HCT116 (cell line): ENCODE measurements around the gene PKD2. TPM values are rescaled to one million over a fixed set of nuclear protein-coding genes. Genes with fewer than 3 reads are reported as not detected.

Source experiments
- ATAC-seq: fragments of 200-7000 bp; cut with Tn5 transposase; 2 replicates; pipeline ENCODE4 v1.9.1; 2020; ENCODE audit warnings: mild to moderate bottlenecking, moderate library complexity
- BruUV-seq: library from RNA; stranded (reverse); fragments of 400-500 nt; replicated peaks from 2 replicates; lab custom pipeline; 2021; lab: Mats Ljungman, UMichigan
- CTCF ChIA-PET: fragments of 300-600 bp; sonication (Branson Sonifier 250); formaldehyde crosslinking; loops from one replicate; lab custom pipeline; 2021; ENCODE audit warnings: antibody characterized with exemption; lab: Charles Lee
- POLR2A ChIA-PET: fragments of 300-600, 350-600 bp; sonication (Branson Sonifier 250); formaldehyde crosslinking; loops from one replicate; lab custom pipeline; 2021; ENCODE audit warnings: antibody characterized with exemption; lab: Charles Lee
- RAD21 ChIA-PET, 2 experiments: fragments of 300-600 bp; sonication (Branson Sonifier 250); formaldehyde crosslinking; loops; one replicate each; lab custom pipeline; 2023; ENCODE audit warnings: low total read pairs in 2 of 2; ENCODE audit not compliant: uncharacterized antibody in 2 of 2, unreplicated experiment in 2 of 2, low non-redundant PET in 1 of 2; lab: Charles Lee
- DNase-seq: peaks from one replicate; pipeline ENCODE4 v3.0.0-alpha.2; 2010; ENCODE audit warnings: low read depth, low spot score
- H2AFZ ChIP-seq: fragments of 200-600 bp; shearing (Covaris generic), sonication (generic); 2 replicates; pipeline ENCODE4 v1.6.1; 2017; ENCODE audit warnings: low read depth, mixed run types, mixed read lengths, antibody characterized with exemption, low read length; ENCODE audit not compliant: poor library complexity, severe bottlenecking
- H3K27ac ChIP-seq: 2 replicates; pipeline ENCODE4 v1.5.1; 2012; ENCODE audit warnings: low read depth, low read length
- H3K27me3 ChIP-seq: fragments of 200-600 bp; sonication (generic); 2 replicates; pipeline ENCODE4 v1.6.1; 2016; ENCODE audit warnings: mixed run types, low read length, mixed read lengths; ENCODE audit not compliant: insufficient read depth
- H3K36me3 ChIP-seq, 2 experiments: fragments of 200-500 bp in 1 of 2; fragments of 200-600 bp in 1 of 2; sonication (Bioruptor generic) in 1 of 2; sonication (generic) in 1 of 2; 2 replicates each; pipeline versions ENCODE4 v1.5.1 to v1.6.1; 2014 to 2016; ENCODE audit warnings: low read length in 2 of 2, inconsistent platforms in 1 of 2, mixed read lengths in 1 of 2, mixed run types in 1 of 2; ENCODE audit not compliant: insufficient read depth in 2 of 2, control insufficient read depth in 1 of 2
- H3K4me1 ChIP-seq, 2 experiments: fragments of 200-600 bp in 1 of 2; sonication (generic) in 1 of 2; 2 replicates each; pipeline versions ENCODE4 v1.5.1 to v1.6.1; 2012 to 2017; ENCODE audit warnings: low read length in 2 of 2, inconsistent platforms in 1 of 2, mild to moderate bottlenecking in 1 of 2, mixed read lengths in 1 of 2, mixed run types in 1 of 2, moderate library complexity in 1 of 2; ENCODE audit not compliant: insufficient read depth in 2 of 2, control insufficient read depth in 1 of 2
- H3K4me2 ChIP-seq: fragments of 200-600 bp; sonication (generic); 2 replicates; pipeline ENCODE4 v1.6.1; 2017; ENCODE audit warnings: mixed run types, low read length, mixed read lengths
- H3K4me3 ChIP-seq, 2 experiments: fragments of 200-600 bp in 1 of 2; sonication (generic) in 1 of 2; replicated peaks in 1 of 2; 2 replicates each; pipeline ENCODE4 v1.5.1; 2011 to 2016; ENCODE audit warnings: low read length in 2 of 2, control low read depth in 1 of 2, low read depth in 1 of 2, mild to moderate bottlenecking in 1 of 2, mixed read lengths in 1 of 2, mixed run types in 1 of 2
- H3K79me2 ChIP-seq: fragments of 200-600 bp; sonication (generic); 2 replicates; pipeline ENCODE4 v1.6.1; 2017; ENCODE audit warnings: mild to moderate bottlenecking, mixed run types, low read length, moderate library complexity, mixed read lengths; ENCODE audit not compliant: insufficient read depth
- H3K9ac ChIP-seq: fragments of 200-600 bp; sonication (generic); 2 replicates; pipeline ENCODE4 v1.6.1; 2016; ENCODE audit warnings: low read length, mixed read lengths
- H3K9me2 ChIP-seq: fragments of 200-600 bp; sonication (generic), shearing (Covaris generic); 2 replicates; pipeline ENCODE4 v1.6.1; 2017; ENCODE audit warnings: mixed run types, mild to moderate bottlenecking, moderate library complexity; ENCODE audit not compliant: insufficient read depth
- H3K9me3 ChIP-seq, 2 experiments: fragments of 200-500 bp in 1 of 2; fragments of 200-600 bp in 1 of 2; sonication (Bioruptor generic) in 1 of 2; sonication (generic) in 1 of 2; 2 replicates each; pipeline ENCODE4 v1.6.1; 2014 to 2017; ENCODE audit warnings: low read length in 2 of 2, mixed read lengths in 2 of 2, inconsistent platforms in 1 of 2, low read depth in 1 of 2, mild to moderate bottlenecking in 1 of 2, mixed run types in 1 of 2, moderate library complexity in 1 of 2; ENCODE audit not compliant: control insufficient read depth in 1 of 2, insufficient read depth in 1 of 2
- H4K20me1 ChIP-seq: fragments of 200-600 bp; sonication (generic), shearing (Covaris generic); 2 replicates; pipeline ENCODE4 v1.6.1; 2017; ENCODE audit warnings: mixed run types, mild to moderate bottlenecking, moderate library complexity; ENCODE audit not compliant: insufficient read depth
- CBX3 ChIP-seq: IDR thresholded peaks from 2 replicates; pipeline ENCODE4 v1.6.1; 2012; ENCODE audit warnings: low read depth
- CEBPB ChIP-seq: IDR thresholded peaks from 2 replicates; pipeline ENCODE4 v1.6.1; 2012; ENCODE audit warnings: low read depth
- EGR1 ChIP-seq: IDR thresholded peaks from 2 replicates; pipeline ENCODE4 v1.6.1; 2012; ENCODE audit warnings: low read depth
- EZH2phosphoT487 ChIP-seq: fragments of 200-600 bp; IDR thresholded peaks from 2 replicates; pipeline ENCODE4 v1.6.1; 2018; ENCODE audit warnings: antibody characterized with exemption, borderline replicate concordance
- FOSL1 ChIP-seq: IDR thresholded peaks from 2 replicates; pipeline ENCODE4 v1.6.1; 2012; ENCODE audit warnings: low read depth
- MAX ChIP-seq: IDR thresholded peaks from 2 replicates; pipeline ENCODE4 v1.6.1; 2012
- POLR2A ChIP-seq: IDR thresholded peaks from 2 replicates; pipeline ENCODE4 v1.7.0; 2011; ENCODE audit warnings: borderline replicate concordance; ENCODE audit not compliant: insufficient read depth, insufficient read length; ENCODE audit errors: extremely low read depth
- POLR2AphosphoS5 ChIP-seq: IDR thresholded peaks from 2 replicates; pipeline ENCODE4 v1.6.1; 2011; ENCODE audit warnings: mild to moderate bottlenecking, low read depth, low read length, moderate library complexity
- RAD21 ChIP-seq: IDR thresholded peaks from 2 replicates; pipeline ENCODE4 v1.6.1; 2012; ENCODE audit warnings: low read depth, mild to moderate bottlenecking
- SP1 ChIP-seq: IDR thresholded peaks from 2 replicates; pipeline ENCODE4 v1.6.1; 2012; ENCODE audit warnings: low read depth
- TCF7L2 ChIP-seq: IDR thresholded peaks from 2 replicates; pipeline ENCODE4 v1.7.0; 2011; ENCODE audit warnings: borderline replicate concordance, inconsistent platforms; ENCODE audit not compliant: insufficient read depth, insufficient read length; ENCODE audit errors: extremely low read depth
- YY1 ChIP-seq: IDR thresholded peaks from 2 replicates; pipeline ENCODE4 v1.6.1; 2011; ENCODE audit warnings: low read length, low read depth, moderate library complexity, mild to moderate bottlenecking; ENCODE audit not compliant: insufficient replicate concordance; ENCODE audit errors: extremely low read depth
- ZNF274 ChIP-seq: fragments of 200-500 bp; sonication (Bioruptor generic); IDR thresholded peaks from 2 replicates; pipeline ENCODE4 v1.6.1; 2014; ENCODE audit warnings: mild to moderate bottlenecking, low read depth, low read length, inconsistent platforms
- intact Hi-C: fragments of 100-400 bp; cut with micrococcal nuclease; formaldehyde crosslinking; loops from 2 replicates; pipeline ENCODE4 v1.10.0; 2022
- total RNA-seq: library from RNA; stranded (reverse); gene quantifications from one replicate; pipeline ENCODE4 v1.2.1, GENCODE V29; 2021; ENCODE audit not compliant: unreplicated experiment

Gene PKD2
- total RNA-seq, 1 experiment from 2014 or later: 10.1 TPM

GRCh38 chr4:88098993-88099752 is 91.7 kb downstream of the PKD2 start:
- no peaks in the 10 kb centered on the region for H3K9me2 ChIP-seq
- H4K20me1 ChIP-seq: no peaks in the 10 kb centered on the region
- H3K27me3 ChIP-seq: no peaks in the 10 kb centered on the region
- no peaks in the 10 kb centered on the region for H3K36me3 ChIP-seq
- no peak overlapping the region for H3K27ac ChIP-seq
- ChIA-PET RAD21 (no interaction called here), CTCF (no interaction called here), POLR2A (no interaction called here)
- no TSS peak for BruUV-seq
- TF ChIP-seq EGR1 (no peak), YY1 (no peak), CBX3 (no peak), TCF7L2 (no peak), SP1 (no peak), EZH2phosphoT487 (no peak), MAX (no peak), ZNF274 (no peak), POLR2A (no peak), RAD21 (no peak), CEBPB (no peak), POLR2AphosphoS5 (no peak), FOSL1 (no peak)
- no peak overlapping the region for H2AFZ ChIP-seq
- DNase-seq (no peak), ATAC-seq (no peak)
- H3K9ac ChIP-seq: no peak overlapping the region
- H3K4me2 ChIP-seq: no peak overlapping the region
- intact Hi-C loops: no loop called here
- no peaks in the 10 kb centered on the region for H3K79me2 ChIP-seq
- no peaks in the 10 kb centered on the region for H3K4me1 ChIP-seq
- no peak overlapping the region for H3K4me3 ChIP-seq
- no peaks in the 10 kb centered on the region for H3K9me3 ChIP-seq
